Brain microvascular endothelial cell (primary cell): ENCODE results near the gene LSM2.
A peak's percentile ranks its signal among the peaks of the same experiment; 100 is the strongest.

Experiments
- DNase-seq: peaks from one replicate; pipeline ENCODE4 v3.0.0-alpha.2; 2020
- H3K27ac ChIP-seq: fragments of 250-450 bp; sonication (Bioruptor Pico); 2 replicates; pipeline ENCODE4 v1.5.1; 2020; ENCODE audit warnings: mild to moderate bottlenecking, moderate library complexity
- H3K27me3 ChIP-seq: fragments of 250-450 bp; sonication (Bioruptor Pico); replicated peaks from 2 replicates; pipeline ENCODE4 v1.5.1; 2020; ENCODE audit warnings: mild to moderate bottlenecking
- H3K36me3 ChIP-seq: fragments of 250-450 bp; sonication (Bioruptor Pico); replicated peaks from 2 replicates; pipeline ENCODE4 v1.5.1; 2020; ENCODE audit warnings: mild to moderate bottlenecking
- H3K4me3 ChIP-seq: 2 replicates; pipeline ENCODE4 v1.5.1; 2011; ENCODE audit warnings: low read depth, mild to moderate bottlenecking, control low read depth, low read length, moderate library complexity
- CTCF ChIP-seq: IDR thresholded peaks from 2 replicates; pipeline ENCODE4 v1.5.1; 2011; ENCODE audit warnings: low read depth, mild to moderate bottlenecking, moderate library complexity, low read length, control low read depth, inconsistent platforms; ENCODE audit errors: missing control alignments
- in situ Hi-C: cut with HindIII; loops from 2 replicates; pipeline ENCODE4 v1.10.0; 2017; ENCODE audit warnings: low sequenced_read_pairs, low pct_ligation_motif_present

The LSM2 gene

GRCh38 chr6:31775184-31775583, 31.6 kb downstream of the LSM2 start:
- no peaks in the 10 kb centered on the region for H3K27me3 ChIP-seq
- peaks cover 28% of the 10 kb centered on the region for H3K36me3 ChIP-seq
- no peak overlapping the region for H3K27ac ChIP-seq
- no peak for TF ChIP-seq CTCF
- H3K4me3 ChIP-seq, result no peak overlapping the region
- in situ Hi-C loops, result no loop called here
- no peak for DNase-seq

- in situ Hi-C loops, result no loop called here
- TF ChIP-seq CTCF, result no peak
- no peak for DNase-seq
- Histone ChIP-seq H3K27ac (no peak overlapping the region), H3K27me3 (no peaks in the 10 kb centered on the region), H3K4me3 (no peak overlapping the region), H3K36me3 (no peaks in the 10 kb centered on the region)
Observed at GRCh38 chr6:31771992-31772358, 34.8 kb downstream of the LSM2 start.

- H3K27ac ChIP-seq, result no peak overlapping the region
- DNase-seq, result no peak
- no peaks in the 10 kb centered on the region for H3K36me3 ChIP-seq
- H3K4me3 ChIP-seq, result no peak overlapping the region
- no peaks in the 10 kb centered on the region for H3K27me3 ChIP-seq
- TF ChIP-seq CTCF, result no peak
- in situ Hi-C loops, result no loop called here
Observed at GRCh38 chr6:31770860-31771259, 35.9 kb downstream of the LSM2 start.

GRCh38 chr6:31769684-31770371, 36.9 kb downstream of the LSM2 start:
- no peaks in the 10 kb centered on the region for H3K36me3 ChIP-seq
- no peak overlapping the region for H3K4me3 ChIP-seq
- peak; percentile 55 for DNase-seq
- in situ Hi-C loops, result no loop called here
- no peak overlapping the region for H3K27ac ChIP-seq
- H3K27me3 ChIP-seq, result no peaks in the 10 kb centered on the region
- TF ChIP-seq CTCF, result peak; percentile 88

GRCh38 chr6:31768363-31769257, 38.2 kb downstream of the LSM2 start:
- H3K4me3 ChIP-seq, result no peak overlapping the region

More at GRCh38 chr6:31768363-31769257, 38.2 kb downstream of the LSM2 start:
- no peak overlapping the region for H3K27ac ChIP-seq
- no peaks in the 10 kb centered on the region for H3K27me3 ChIP-seq
- in situ Hi-C loops, result no loop called here
- DNase-seq, result no peak
- no peaks in the 10 kb centered on the region for H3K36me3 ChIP-seq
- TF ChIP-seq CTCF, result no peak
